ACC112 (cell line): ENCODE data around the gene LYPD5.
"Not testable (repeated sequence)": the region's sequence is repeated elsewhere in the genome, so short reads cannot be mapped to it uniquely, and the experiment has no call there.

Experiments
- H2AFZ ChIP-seq: fragments of 200-600 bp; sonication (generic); one replicate; pipeline ENCODE4 v1.6.0; 2017; ENCODE audit warnings: antibody characterized with exemption, low read length; ENCODE audit not compliant: unreplicated experiment
- H3K27ac ChIP-seq: fragments of 200-600 bp; sonication (generic); 2 replicates; pipeline ENCODE4 v1.5.1; 2014; ENCODE audit warnings: low read depth, mild to moderate bottlenecking, antibody characterized with exemption, low read length, moderate library complexity
- H3K27me3 ChIP-seq: fragments of 200-600 bp; sonication (generic); 2 replicates; pipeline ENCODE4 v1.6.1; 2014; ENCODE audit warnings: mild to moderate bottlenecking, antibody characterized with exemption, low read length, moderate library complexity, mixed read lengths; ENCODE audit not compliant: insufficient read depth
- H3K36me3 ChIP-seq: fragments of 200-600 bp; sonication (generic); 2 replicates; pipeline ENCODE4 v1.6.1; 2016; ENCODE audit warnings: mild to moderate bottlenecking, antibody characterized with exemption, low read length, moderate library complexity, mixed read lengths; ENCODE audit not compliant: insufficient read depth
- H3K4me1 ChIP-seq: fragments of 200-600 bp; sonication (generic); one replicate; pipeline ENCODE4 v1.6.1; 2016; ENCODE audit warnings: low read length, mixed read lengths; ENCODE audit not compliant: insufficient read depth, unreplicated experiment, control insufficient read depth
- H3K4me3 ChIP-seq: fragments of 200-600 bp; sonication (generic); 2 replicates; pipeline ENCODE4 v1.5.1; 2014; ENCODE audit warnings: mild to moderate bottlenecking, low read depth, low read length
- H3K79me2 ChIP-seq: fragments of 200-600 bp; sonication (generic); one replicate; pipeline ENCODE4 v1.6.0; 2016; ENCODE audit warnings: low read length; ENCODE audit not compliant: control insufficient read depth, unreplicated experiment, insufficient read depth

Gene LYPD5

DNA sequence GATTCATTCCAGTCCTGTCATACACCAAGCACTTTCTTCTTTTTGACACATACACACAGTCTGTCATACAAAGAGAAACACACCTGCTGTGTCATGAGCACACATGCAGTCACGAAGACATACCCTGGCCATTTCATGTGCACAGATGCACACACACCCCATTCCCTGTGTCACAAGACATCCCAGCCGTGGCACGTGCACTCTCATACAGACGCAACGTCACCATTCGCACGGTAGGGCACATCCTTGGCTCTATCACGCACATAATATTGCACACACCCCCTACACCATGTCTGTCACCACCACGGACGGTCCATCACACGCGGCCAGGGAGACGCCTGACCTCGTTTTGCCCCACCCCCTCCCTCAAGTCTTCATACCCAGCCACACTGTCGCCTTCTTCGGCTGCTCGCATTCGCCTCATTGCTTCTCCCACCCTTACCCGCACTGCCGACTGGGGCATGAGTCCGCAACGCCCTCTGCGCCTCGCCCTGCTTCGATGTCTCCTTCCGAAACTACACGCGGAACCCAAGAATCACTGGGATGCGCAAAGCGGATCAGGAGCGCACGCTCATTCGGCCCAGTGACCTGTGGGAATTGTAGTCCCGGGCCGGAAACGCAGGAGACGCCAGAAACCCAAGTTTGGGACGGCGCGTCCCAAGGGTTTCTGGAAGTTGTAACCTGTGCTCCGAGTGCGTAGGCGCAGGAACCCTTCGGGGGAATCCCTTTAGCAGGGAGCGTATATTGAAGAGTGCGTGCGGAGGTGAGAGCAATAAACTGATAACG is 18.0 kb upstream of the LYPD5 start:
- Histone ChIP-seq H3K36me3 (no peaks in the 10 kb centered on the region), H3K4me3 (peak overlapping the region; percentile 80), H3K4me1 (no peaks in the 10 kb centered on the region), H3K27me3 (peaks cover 8% of the 10 kb centered on the region; the same call in 1 of the 2 replicates), H3K27ac (no peak overlapping the region), H3K79me2 (no peaks in the 10 kb centered on the region), H2AFZ (peak overlapping the region; percentile 82)

- H3K36me3 ChIP-seq: no peaks in the 10 kb centered on the region
- no peaks in the 10 kb centered on the region for H3K79me2 ChIP-seq
- no peak overlapping the region for H3K4me3 ChIP-seq
- H3K27me3 ChIP-seq: peaks cover 8% of the 10 kb centered on the region; the same call in 1 of the 2 replicates
- H2AFZ ChIP-seq: no peak overlapping the region
- H3K4me1 ChIP-seq: no peaks in the 10 kb centered on the region
- H3K27ac ChIP-seq: no peak overlapping the region
These were observed 16.3 kb upstream of the LYPD5 start for GRCh38 chr19:43818500-43818899.

DNA sequence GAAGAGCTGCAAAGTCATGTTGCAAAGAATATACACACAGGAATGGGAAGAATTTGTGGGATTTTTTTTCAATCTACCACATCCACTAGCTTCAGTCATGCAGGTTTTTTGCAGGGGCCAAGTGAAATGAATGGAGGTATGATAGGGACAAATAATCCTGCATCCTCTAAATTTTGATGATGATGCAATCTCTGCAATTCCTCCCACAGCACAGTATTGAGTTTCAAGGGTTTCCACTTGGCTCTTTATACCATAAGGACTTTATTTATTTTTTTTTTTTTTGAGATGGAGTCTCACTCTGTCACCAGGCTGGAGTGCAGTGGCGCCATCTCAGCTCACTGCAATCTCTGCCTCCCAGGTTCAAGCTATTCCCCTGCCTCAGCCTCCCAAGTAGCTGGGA is 15.2 kb upstream of the LYPD5 start:
- H2AFZ ChIP-seq, H3K27me3 ChIP-seq, H3K36me3 ChIP-seq, H3K4me1 ChIP-seq, H3K79me2 ChIP-seq, H3K4me3 ChIP-seq, H3K27ac ChIP-seq: not testable (repeated sequence)

DNA sequence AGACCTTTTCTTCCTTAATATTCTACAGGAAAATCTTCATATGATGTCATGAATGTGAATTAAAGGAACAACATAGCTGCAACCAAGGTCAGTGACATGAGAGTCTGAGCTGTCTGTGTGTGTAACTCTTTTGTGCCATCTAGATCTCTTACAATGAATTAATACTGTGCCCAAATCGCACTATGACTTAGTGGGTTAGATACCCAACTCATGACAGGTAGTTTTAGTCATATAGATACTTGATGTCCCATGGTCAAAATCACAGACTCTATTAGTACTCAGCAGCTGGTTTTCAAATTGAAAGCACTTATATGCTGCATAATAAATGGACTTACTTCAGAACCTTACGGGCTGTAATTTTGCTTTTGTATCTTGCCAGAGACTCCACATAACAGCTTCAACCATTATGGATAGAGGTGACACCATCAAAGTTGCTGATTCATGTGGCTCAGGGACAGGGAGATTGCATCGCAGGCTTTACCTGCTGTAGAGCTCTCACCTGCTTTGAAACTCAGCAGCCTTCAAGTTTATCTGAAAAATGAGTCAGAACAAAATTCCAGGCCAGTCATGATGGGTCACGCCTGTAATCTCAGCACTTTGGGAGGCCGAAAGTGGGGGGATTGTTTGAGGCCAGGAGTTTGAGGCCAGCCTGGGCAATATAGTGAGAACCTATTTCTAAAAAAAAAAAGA is 12.6 kb upstream of the LYPD5 start:
- no peaks in the 10 kb centered on the region for H3K36me3 ChIP-seq
- no peaks in the 10 kb centered on the region for H3K4me1 ChIP-seq
- no peaks in the 10 kb centered on the region for H3K27me3 ChIP-seq
- H3K4me3 ChIP-seq: no peak overlapping the region
- no peaks in the 10 kb centered on the region for H3K79me2 ChIP-seq
- H3K27ac ChIP-seq: no peak overlapping the region
- no peak overlapping the region for H2AFZ ChIP-seq

DNA sequence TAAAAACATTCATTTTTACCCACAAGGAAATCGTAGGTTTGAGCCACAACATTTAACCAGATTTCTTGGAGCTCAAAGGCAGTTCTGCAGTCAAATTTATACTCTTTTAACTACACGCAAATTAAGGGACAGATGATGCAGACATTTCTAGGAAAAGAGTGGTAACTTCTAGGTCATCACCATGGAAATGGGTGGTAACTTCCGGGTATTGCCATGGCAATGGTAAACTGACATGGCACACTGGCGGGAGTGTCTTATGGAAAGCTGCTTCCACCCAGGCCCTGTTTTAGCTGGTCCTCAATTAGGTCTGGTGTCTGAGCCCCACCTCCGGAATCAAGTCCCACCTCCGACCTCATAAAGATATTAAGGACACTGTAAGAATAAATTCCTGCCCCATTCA is 10.4 kb upstream of the LYPD5 start:
- Histone ChIP-seq H3K4me3 (no peak overlapping the region), H3K36me3 (no peaks in the 10 kb centered on the region), H3K27ac (no peak overlapping the region), H3K4me1 (no peaks in the 10 kb centered on the region), H2AFZ (no peak overlapping the region), H3K27me3 (no peaks in the 10 kb centered on the region), H3K79me2 (no peaks in the 10 kb centered on the region)

GRCh38 chr19:43812259-43812658 is 10.0 kb upstream of the LYPD5 start:
- no peaks in the 10 kb centered on the region for H3K27me3 ChIP-seq
- no peaks in the 10 kb centered on the region for H3K4me1 ChIP-seq
- H3K36me3 ChIP-seq: no peaks in the 10 kb centered on the region
- no peak overlapping the region for H3K4me3 ChIP-seq
- no peaks in the 10 kb centered on the region for H3K79me2 ChIP-seq
- no peak overlapping the region for H2AFZ ChIP-seq
- no peak overlapping the region for H3K27ac ChIP-seq

- Histone ChIP-seq H3K27me3 (no peaks in the 10 kb centered on the region), H3K36me3 (no peaks in the 10 kb centered on the region), H3K4me1 (no peaks in the 10 kb centered on the region), H3K79me2 (no peaks in the 10 kb centered on the region), H2AFZ (no peak overlapping the region), H3K4me3 (no peak overlapping the region), H3K27ac (no peak overlapping the region)
These were observed 9.6 kb upstream of the LYPD5 start for GRCh38 chr19:43811837-43812236.

- Histone ChIP-seq H3K27me3 (no peaks in the 10 kb centered on the region), H3K36me3 (no peaks in the 10 kb centered on the region), H3K4me1 (no peaks in the 10 kb centered on the region), H3K27ac (no peak overlapping the region), H3K4me3 (no peak overlapping the region), H3K79me2 (no peaks in the 10 kb centered on the region), H2AFZ (no peak overlapping the region)
These were observed 7.8 kb upstream of the LYPD5 start for GRCh38 chr19:43809762-43810696.

- no peaks in the 10 kb centered on the region for H3K79me2 ChIP-seq
- no peak overlapping the region for H3K4me3 ChIP-seq
- no peak overlapping the region for H2AFZ ChIP-seq
- no peak overlapping the region for H3K27ac ChIP-seq
- no peaks in the 10 kb centered on the region for H3K36me3 ChIP-seq
- no peaks in the 10 kb centered on the region for H3K27me3 ChIP-seq
- H3K4me1 ChIP-seq: no peaks in the 10 kb centered on the region
These were observed 5.4 kb upstream of the LYPD5 start for GRCh38 chr19:43807651-43808050.

DNA sequence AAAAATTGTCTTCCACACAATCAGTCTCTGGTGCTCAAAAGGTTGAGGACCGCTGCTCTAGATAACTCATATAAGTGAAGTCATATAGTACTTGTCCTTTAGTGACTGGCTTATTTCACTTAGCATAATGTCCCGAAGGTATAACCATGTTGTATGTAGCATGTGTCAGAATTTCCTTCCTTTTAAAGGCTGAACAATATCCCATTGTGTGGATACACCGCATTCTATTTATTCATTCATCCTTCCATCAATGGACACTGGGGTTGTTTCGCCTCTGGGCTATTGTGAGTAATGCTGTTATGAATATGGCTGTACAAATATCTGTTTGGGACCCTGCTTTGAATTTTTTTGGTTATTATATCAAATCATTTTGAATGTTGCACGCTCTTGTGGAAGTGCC is 4.6 kb upstream of the LYPD5 start:
- H3K4me1 ChIP-seq: no peaks in the 10 kb centered on the region
- no peaks in the 10 kb centered on the region for H3K36me3 ChIP-seq
- no peak overlapping the region for H3K4me3 ChIP-seq
- no peak overlapping the region for H2AFZ ChIP-seq
- no peaks in the 10 kb centered on the region for H3K27me3 ChIP-seq
- no peaks in the 10 kb centered on the region for H3K79me2 ChIP-seq
- H3K27ac ChIP-seq: no peak overlapping the region
